CD1c-positive myeloid dendritic cell (primary cell): Measurements from ENCODE around the gene PLCXD3.

Experiments used
- DNase-seq: peaks from one replicate; pipeline ENCODE4 v3.0.0-alpha.2; 2016; ENCODE audit errors: extremely low spot score

PLCXD3 gene

DNA sequence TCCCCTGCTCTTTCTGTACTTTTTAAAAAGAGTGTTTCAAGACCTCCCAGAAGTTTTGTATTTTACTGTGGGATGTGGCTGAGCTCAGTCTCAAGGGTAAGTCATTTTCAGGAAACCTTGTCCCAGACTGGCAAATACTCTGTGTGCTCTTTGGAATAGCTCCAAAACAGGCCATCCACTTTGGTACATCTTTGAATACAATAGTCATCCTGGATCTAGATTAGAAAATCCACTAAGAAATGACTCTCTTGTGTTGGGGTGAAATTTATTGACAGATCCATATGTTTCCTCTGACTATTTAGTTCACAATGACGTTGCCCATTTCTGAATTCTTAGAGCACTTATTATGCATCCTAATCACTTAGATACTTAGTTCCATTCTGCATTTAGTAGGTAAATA lies 95.2 kb downstream of the PLCXD3 start:
- no peak for DNase-seq

DNA sequence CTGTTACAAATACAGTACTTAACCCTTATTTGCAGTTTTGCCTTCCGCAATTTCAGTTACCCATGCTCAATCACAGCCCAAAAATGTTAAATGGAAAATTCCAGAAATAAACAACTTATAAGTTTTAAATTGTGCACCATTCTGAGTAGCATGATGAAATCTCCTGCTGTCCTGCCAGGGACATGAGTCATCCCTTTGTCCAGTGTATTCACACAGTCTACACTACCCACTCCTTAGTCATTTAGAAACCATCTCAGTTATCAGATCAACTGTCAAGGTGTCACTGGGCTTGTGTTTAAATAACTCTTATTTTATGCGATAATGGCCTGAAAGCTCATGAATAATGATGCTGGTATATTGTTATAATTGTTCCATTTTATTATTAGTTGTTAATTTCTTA lies 95.8 kb downstream of the PLCXD3 start:
- DNase-seq: no peak

DNA sequence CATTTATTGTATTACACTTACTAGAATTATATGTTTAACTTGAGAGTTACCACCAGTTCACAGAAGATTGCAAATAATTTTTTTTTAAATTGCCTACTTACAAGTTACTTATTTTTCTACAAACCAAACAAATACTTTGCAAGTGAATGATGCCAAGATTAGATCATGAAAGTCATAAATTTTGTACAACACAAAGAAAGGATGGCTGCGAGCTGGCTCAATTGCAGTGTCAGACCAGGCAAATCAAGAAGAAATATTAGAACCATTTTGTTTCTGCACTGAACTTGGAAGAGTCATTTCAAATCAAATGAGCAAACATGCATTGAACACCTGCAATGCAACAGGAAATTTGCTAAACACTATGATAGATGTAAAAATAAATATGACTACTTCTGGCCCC lies 97.3 kb downstream of the PLCXD3 start:
- DNase-seq: no peak

GRCh38 chr5:41412496-41412895 lies 97.9 kb downstream of the PLCXD3 start:
- no peak for DNase-seq

- DNase-seq: no peak
These were observed 99.7 kb downstream of the PLCXD3 start for GRCh38 chr5:41410737-41411136.

GRCh38 chr5:41410307-41410706 lies 100.1 kb downstream of the PLCXD3 start:
- no peak for DNase-seq

DNA sequence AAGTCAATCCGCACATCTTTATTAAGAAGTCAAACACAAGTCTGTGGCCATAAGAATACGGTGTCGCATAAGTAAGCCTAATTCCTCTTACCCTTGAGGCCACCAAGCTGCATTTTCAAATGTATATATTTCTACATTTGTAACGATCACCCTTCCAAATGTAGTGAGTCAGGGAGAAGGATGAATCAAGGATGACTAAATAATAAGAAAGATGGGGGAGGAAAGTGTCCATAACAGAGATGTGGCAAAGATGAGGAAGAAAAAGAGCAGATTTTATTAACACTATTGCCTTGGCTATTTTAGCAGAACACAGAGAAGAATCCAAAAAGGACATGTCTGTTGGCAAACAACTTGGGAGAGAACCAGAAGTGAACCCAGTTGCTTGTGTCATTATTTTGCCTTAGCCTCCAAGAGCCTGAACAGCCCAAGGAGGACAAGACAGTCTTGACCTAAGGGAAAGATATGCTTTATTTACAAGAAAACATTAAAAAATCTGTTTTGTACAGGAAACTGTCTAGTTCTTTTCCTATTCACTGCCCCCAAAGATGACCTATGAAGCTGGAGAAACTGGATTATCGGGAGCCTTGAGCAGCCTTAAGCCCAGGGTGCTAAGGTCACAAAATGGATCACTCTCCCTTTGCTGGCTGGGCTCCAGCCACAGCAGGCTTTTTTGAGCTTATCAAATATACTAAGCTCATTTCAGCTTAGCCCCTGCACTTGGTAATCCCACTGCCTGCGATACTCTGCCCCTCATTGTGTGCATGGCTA lies 101.5 kb downstream of the PLCXD3 start:
- DNase-seq: no peak

- no peak for DNase-seq
These were observed 103.5 kb downstream of the PLCXD3 start for GRCh38 chr5:41406936-41407335.

- no peak for DNase-seq
These were observed 104.0 kb downstream of the PLCXD3 start for GRCh38 chr5:41406424-41406823.

DNA sequence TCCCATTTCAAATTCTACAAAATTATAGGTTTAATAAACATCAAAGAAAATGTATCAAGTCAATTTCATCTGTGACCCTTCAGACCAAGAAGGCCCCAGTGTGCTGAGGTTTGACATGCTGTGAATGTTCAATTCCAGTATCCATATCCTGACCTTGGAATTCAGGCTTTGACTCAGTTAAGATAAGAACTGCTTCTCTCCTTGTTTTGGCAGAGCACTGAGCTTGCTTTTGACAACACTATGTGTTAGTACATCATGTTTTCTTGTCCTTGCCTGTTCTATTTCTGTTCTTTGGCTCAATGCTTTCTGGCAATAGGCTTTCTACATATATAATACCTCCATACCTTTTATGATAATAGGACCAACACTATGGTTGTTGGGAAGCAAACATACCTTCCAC lies 105.6 kb downstream of the PLCXD3 start:
- no peak for DNase-seq

DNA sequence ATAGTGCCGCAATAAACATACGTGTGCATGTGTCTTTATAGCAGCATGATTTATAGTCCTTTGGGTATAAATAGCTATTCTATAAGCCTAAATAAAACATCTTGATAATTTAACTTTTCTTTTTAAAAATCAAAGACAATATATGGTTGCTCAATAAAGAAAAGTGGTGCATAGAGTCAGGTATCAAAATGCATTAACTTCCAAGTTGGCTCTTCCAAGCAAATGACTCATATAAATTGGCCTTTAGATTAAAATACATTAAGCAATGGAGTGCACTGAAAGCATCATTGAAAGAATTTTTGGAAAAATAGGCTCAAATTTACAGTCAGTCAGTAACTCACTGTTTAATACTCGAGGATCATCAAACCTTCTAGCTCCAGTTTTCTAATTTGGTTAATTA lies 106.6 kb downstream of the PLCXD3 start:
- DNase-seq: no peak

DNA sequence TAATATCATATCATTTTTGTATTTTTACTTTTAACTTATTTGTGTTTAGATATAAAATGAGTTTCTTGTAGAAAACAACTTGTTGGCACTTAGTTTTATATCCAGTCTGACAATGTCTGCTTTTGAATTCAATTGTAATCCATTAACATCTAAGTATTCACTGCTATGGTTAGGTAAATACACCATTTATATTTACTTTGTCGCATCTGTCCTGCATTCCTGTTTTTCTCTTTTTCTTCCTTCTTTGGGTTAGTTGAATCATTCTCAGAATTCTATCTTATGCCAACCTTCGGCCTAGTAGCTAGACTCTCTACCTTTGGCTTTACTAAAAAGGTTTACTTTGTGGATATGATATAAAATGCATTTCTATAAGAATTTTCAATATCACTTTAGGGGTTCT lies 107.6 kb downstream of the PLCXD3 start:
- no peak for DNase-seq

DNA sequence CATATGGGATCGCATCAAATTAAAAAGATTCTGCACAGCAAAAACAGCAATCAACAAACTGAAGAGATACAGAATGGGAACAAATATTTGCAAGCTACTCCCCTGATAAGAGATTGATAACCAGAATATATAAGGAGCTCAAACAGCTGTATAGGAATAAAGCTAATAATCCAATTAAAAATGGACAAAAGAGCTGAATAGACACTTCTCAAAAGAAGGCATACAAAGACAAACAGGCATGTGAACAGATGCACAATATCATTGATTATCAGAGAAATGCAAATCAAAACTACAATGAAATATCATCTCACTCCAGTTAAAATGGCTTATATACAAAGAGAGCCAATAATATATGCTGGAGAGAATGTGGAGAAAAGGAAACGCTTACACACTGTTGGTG lies 110.6 kb downstream of the PLCXD3 start:
- no peak for DNase-seq

- no peak for DNase-seq
These were observed 118.4 kb downstream of the PLCXD3 start for GRCh38 chr5:41392016-41392415.

- DNase-seq: no peak
These were observed 135.8 kb downstream of the PLCXD3 start for GRCh38 chr5:41374631-41375030.

DNA sequence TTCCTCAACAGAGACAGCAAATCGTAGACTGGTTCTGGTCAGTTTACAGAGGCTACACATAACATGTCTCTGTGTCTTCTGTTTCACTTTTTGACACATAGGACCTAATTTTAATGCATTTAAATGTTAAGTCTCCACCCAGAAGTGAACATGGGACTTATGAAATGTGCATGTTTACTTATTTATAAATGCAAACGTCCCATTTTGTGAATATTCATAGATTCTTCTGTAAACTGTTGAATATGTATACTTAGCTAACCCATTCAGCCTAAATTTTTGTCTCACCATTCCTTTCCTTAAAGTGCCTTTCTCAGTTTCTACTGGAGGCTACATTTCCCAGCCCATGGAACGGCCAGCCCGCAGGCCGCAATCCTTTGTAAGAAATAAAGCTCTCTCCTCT lies 137.2 kb downstream of the PLCXD3 start:
- no peak for DNase-seq

- DNase-seq: no peak
These were observed 138.7 kb downstream of the PLCXD3 start for GRCh38 chr5:41371738-41372137.

GRCh38 chr5:41370482-41370881 lies 139.9 kb downstream of the PLCXD3 start:
- DNase-seq: no peak

DNA sequence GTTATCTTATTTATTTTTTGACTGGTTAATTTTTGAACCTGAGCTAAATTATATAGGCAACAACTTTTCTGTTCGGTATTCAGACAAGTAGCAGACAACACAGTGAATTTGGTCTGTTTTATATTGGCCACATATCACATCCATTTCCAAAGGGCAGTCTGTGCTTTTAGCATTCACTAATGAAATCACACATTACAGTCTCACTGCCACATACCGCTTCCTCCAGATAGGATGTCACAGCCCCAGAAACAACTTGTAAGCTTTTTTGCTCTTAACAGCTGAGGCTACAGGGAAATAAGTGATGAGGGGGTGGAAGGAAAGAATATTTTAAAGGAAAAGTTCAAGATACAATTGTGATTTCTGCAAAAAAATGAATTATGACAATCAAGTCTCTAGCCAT lies 140.6 kb downstream of the PLCXD3 start:
- no peak for DNase-seq

DNA sequence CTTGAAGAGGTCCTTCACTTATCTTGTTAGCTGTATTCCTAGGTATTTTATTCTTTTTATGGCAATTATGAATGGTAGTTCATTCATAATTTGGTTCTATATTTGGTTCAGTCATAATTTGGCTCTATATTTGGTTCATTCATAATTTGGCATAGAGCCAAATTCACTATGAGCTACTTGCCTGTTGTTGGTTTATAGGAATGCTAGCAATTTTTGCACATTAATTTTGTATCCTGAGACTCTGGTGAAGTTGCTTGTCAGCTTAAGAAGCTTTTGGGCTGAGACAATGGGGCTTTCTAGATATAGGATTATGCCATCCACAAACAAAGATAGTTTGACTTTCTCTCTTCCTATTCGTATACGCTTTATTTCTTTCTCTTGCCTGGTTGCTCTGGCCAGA lies 142.2 kb downstream of the PLCXD3 start:
- DNase-seq: no peak

- no peak for DNase-seq
These were observed 145.0 kb downstream of the PLCXD3 start for GRCh38 chr5:41365369-41365768.

- DNase-seq: no peak
These were observed 146.1 kb downstream of the PLCXD3 start for GRCh38 chr5:41364346-41364745.

- DNase-seq: no peak
These were observed 146.9 kb downstream of the PLCXD3 start for GRCh38 chr5:41363343-41363986.

DNA sequence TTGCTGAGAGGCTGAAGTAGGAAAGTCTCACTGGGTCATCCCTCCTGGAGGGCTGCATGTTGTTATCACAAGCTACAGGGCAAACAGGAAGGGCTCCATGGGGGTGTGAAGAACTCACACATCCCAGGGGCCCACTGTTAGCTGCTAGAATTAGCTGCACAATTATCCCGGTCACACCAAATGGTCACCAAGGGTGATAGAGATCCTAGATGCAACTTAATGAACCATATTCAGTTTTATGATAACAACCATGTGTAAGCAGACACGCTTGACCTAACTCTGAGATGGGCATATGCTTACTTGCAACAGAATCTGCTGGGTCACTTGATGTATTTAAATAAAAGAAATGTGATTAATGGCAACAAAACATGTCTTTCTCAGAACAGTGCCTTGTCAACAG lies 153.6 kb downstream of the PLCXD3 start:
- no peak for DNase-seq
